Activated CD4-positive, alpha-beta T cell treated with anti-CD3 and anti-CD28 coated beads, Interleukin-2, amount 50 U/mL, for 24 hours (primary cell): ENCODE results near the gene ODAD2.
A peak's percentile ranks its signal among the peaks of the same experiment; 100 is the strongest.

Experiments used
- DNase-seq, 2 donors: peaks; one replicate each; pipeline ENCODE4 v3.0.0-alpha.2; 2020; ENCODE audit warnings: low read depth in 1 of 2, low spot score in 1 of 2

The ODAD2 gene

GRCh38 chr10:27838901-27839300 is 160.0 kb downstream of the ODAD2 start:
- no peak for DNase-seq

- no peak for DNase-seq
Measured at GRCh38 chr10:27838361-27838760, 160.5 kb downstream of the ODAD2 start.

- DNase-seq = no peak
Measured at GRCh38 chr10:27834476-27834875, 164.4 kb downstream of the ODAD2 start.

- no peak for DNase-seq
Measured at GRCh38 chr10:27833792-27834191, 165.1 kb downstream of the ODAD2 start.

- no peak for DNase-seq
Measured at GRCh38 chr10:27832826-27833225, 166.1 kb downstream of the ODAD2 start.

- DNase-seq = no peak
Measured at GRCh38 chr10:27826369-27826768, 172.5 kb downstream of the ODAD2 start.

GRCh38 chr10:27822301-27822700 is 176.6 kb downstream of the ODAD2 start:
- DNase-seq = no peak

- no peak for DNase-seq
Measured at GRCh38 chr10:27820637-27821036, 178.2 kb downstream of the ODAD2 start.

GRCh38 chr10:27819781-27820531 is 178.9 kb downstream of the ODAD2 start:
- DNase-seq = no peak

GRCh38 chr10:27816320-27816719 is 182.6 kb downstream of the ODAD2 start:
- no peak for DNase-seq

GRCh38 chr10:27815846-27816245 is 183.0 kb downstream of the ODAD2 start:
- no peak for DNase-seq

GRCh38 chr10:27815261-27815660 is 183.6 kb downstream of the ODAD2 start:
- DNase-seq = no peak

- DNase-seq = no peak
Measured at GRCh38 chr10:27805180-27805579, 193.7 kb downstream of the ODAD2 start.

GRCh38 chr10:27804136-27804535 is 194.7 kb downstream of the ODAD2 start:
- DNase-seq = no peak

GRCh38 chr10:27801171-27801785 is 197.6 kb downstream of the ODAD2 start:
- no peak for DNase-seq

GRCh38 chr10:27799046-27799445 is 199.8 kb downstream of the ODAD2 start:
- DNase-seq = no peak

- no peak for DNase-seq
Measured at GRCh38 chr10:27794157-27794556, 204.7 kb downstream of the ODAD2 start.

- DNase-seq = no peak
Measured at GRCh38 chr10:27792216-27792615, 206.7 kb downstream of the ODAD2 start.

- DNase-seq = no peak
Measured at GRCh38 chr10:27784272-27784671, 214.6 kb downstream of the ODAD2 start.

GRCh38 chr10:27783660-27784059 is 215.2 kb downstream of the ODAD2 start:
- peak in 1 of 2 donors; percentile 16 for DNase-seq

GRCh38 chr10:27779462-27780015 is 219.3 kb downstream of the ODAD2 start:
- no peak for DNase-seq

- DNase-seq = no peak
Measured at GRCh38 chr10:27774831-27775230, 224.0 kb downstream of the ODAD2 start.

- DNase-seq = no peak
Measured at GRCh38 chr10:27771231-27771630, 227.6 kb downstream of the ODAD2 start.
